Amniotic stem cell (primary cell): ENCODE results near the gene IFT20.

Experiments
- DNase-seq: peaks from one replicate; lab custom pipeline; 2025; lab: John Stamatoyannopoulos, UW

The IFT20 gene

GRCh38 chr17:28335201-28335958, at the start of gene IFT20, which contains the start of gene TNFAIP1:
TSS of gene IFT20 (minus strand) at chr17:28335472. CDS start at chr17:28331985, 3,487 bp downstream.
TSS of gene TNFAIP1 (plus strand) at chr17:28335761. CDS start at chr17:28339522, 3,761 bp downstream.
- DNase-seq = peak; percentile 100

- DNase-seq = no peak
These were observed 49.7 kb upstream of the IFT20 start for GRCh38 chr17:28385037-28385400.

GRCh38 chr17:28384281-28385036, 49.2 kb upstream of the IFT20 start:
- DNase-seq = no peak

- DNase-seq = no peak
These were observed 46.0 kb upstream of the IFT20 start for GRCh38 chr17:28381141-28381825.

GRCh38 chr17:28379814-28380801, 44.8 kb upstream of the IFT20 start:
- DNase-seq = peak; percentile 73

GRCh38 chr17:28372945-28373274, 37.6 kb upstream of the IFT20 start:
- no peak for DNase-seq

- DNase-seq = no peak
These were observed 37.1 kb upstream of the IFT20 start for GRCh38 chr17:28372203-28372944.

- DNase-seq = peak; percentile 76
These were observed 36.3 kb upstream of the IFT20 start, which contains the start of gene SARM1 for GRCh38 chr17:28371245-28372202. TSS of gene SARM1 (plus strand) at chr17:28371694. CDS start at chr17:28372033, 339 bp downstream.

- DNase-seq = no peak
These were observed 35.5 kb upstream of the IFT20 start for GRCh38 chr17:28370744-28371103.

GRCh38 chr17:28370035-28370743, 34.9 kb upstream of the IFT20 start, which contains the start of gene VTN:
TSS of gene VTN (minus strand) at chr17:28370307. CDS start at chr17:28370203, 104 bp downstream.
- no peak for DNase-seq

- DNase-seq = no peak
These were observed 34.4 kb upstream of the IFT20 start for GRCh38 chr17:28369684-28370034.

- no peak for DNase-seq
These were observed 33.8 kb upstream of the IFT20 start for GRCh38 chr17:28368915-28369683.

- no peak for DNase-seq
These were observed 33.1 kb upstream of the IFT20 start for GRCh38 chr17:28368306-28368831.

- DNase-seq = no peak
These were observed 32.5 kb upstream of the IFT20 start for GRCh38 chr17:28367641-28368305.

GRCh38 chr17:28366605-28367004, 31.3 kb upstream of the IFT20 start:
- no peak for DNase-seq

GRCh38 chr17:28365487-28365886, 30.2 kb upstream of the IFT20 start:
- no peak for DNase-seq

GRCh38 chr17:28364665-28365363, 29.5 kb upstream of the IFT20 start, which contains the start of gene SEBOX:
TSS of gene SEBOX (minus strand) at chr17:28365199. CDS start at chr17:28365151, 48 bp downstream.
- DNase-seq = no peak
